Natural killer cell treated with Interleukin-12 subunit alpha and Interleukin-12 subunit beta and Interleukin-15 and Interleukin-18, amount 100 ng/mL, for 72 hours (primary cell): ENCODE measurements around the gene NDUFA8. TPM values are rescaled to one million over a fixed set of nuclear protein-coding genes. Genes with fewer than 3 reads are reported as not detected.

Experiments used
- ATAC-seq, 2 donors: fragments of 150-1000 bp; cut with Tn5 transposase in 1 of 2; sonication (Bioruptor Pico), chemical (Tn5 transposase) in 1 of 2; 2 replicates each; pipeline ENCODE4 v1.10.0; 2021
- DNase-seq: peaks from one replicate; pipeline ENCODE4 v3.0.0; 2022; ENCODE audit warnings: low spot score
- H3K27ac Mint-ChIP-seq, 2 donors: 1 replicate in 1 of 2; 2 replicates in 1 of 2; pipeline ENCODE4 v1.8.0; 2022; ENCODE audit warnings: mixed read lengths in 2 of 2, mild to moderate bottlenecking in 1 of 2, moderate library complexity in 1 of 2
- H3K27me3 Mint-ChIP-seq, 2 donors: 1 replicate in 1 of 2; 2 replicates in 1 of 2; pipeline ENCODE4 v1.8.0; 2022; ENCODE audit warnings: mixed read lengths in 2 of 2
- H3K36me3 Mint-ChIP-seq: one replicate; pipeline ENCODE4 v1.8.0; 2022; ENCODE audit warnings: mixed read lengths
- H3K4me1 Mint-ChIP-seq, 2 donors: 1 replicate in 1 of 2; 2 replicates in 1 of 2; pipeline ENCODE4 v1.8.0; 2022; ENCODE audit warnings: low read depth in 2 of 2, mixed read lengths in 2 of 2, mild to moderate bottlenecking in 1 of 2
- H3K4me3 Mint-ChIP-seq: one replicate; pipeline ENCODE4 v1.8.0; 2022; ENCODE audit warnings: mixed read lengths
- H3K9me3 Mint-ChIP-seq: 2 replicates; pipeline ENCODE4 v1.8.0; 2022; ENCODE audit warnings: mixed read lengths
- total RNA-seq, 2 donors: library from RNA; stranded (reverse); gene quantifications; one replicate each; pipeline ENCODE4 v1.2.3, GENCODE V29; 2022

The NDUFA8 gene
- total RNA-seq, 2 donors from 2014 or later, result 36.5 to 45.6 TPM

GRCh38 chr9:122140368-122141193, 19.0 kb downstream of the NDUFA8 start:
- no peaks in the 10 kb centered on the region for H3K27me3 Mint-ChIP-seq
- peaks cover 20% of the 10 kb centered on the region for H3K36me3 Mint-ChIP-seq
- peaks cover 0 to 7% of the 10 kb centered on the region in 2 donors for H3K4me1 Mint-ChIP-seq
- H3K9me3 Mint-ChIP-seq, result no peaks in the 10 kb centered on the region
- no peak overlapping the region for H3K4me3 Mint-ChIP-seq
- no peak for DNase-seq
- no peak overlapping the region for H3K27ac Mint-ChIP-seq
- no peak for ATAC-seq

GRCh38 chr9:122138560-122139268, 20.9 kb downstream of the NDUFA8 start:
- Mint-ChIP-seq H3K4me1 (no peaks in the 10 kb centered on the region), H3K9me3 (no peaks in the 10 kb centered on the region), H3K27me3 (no peaks in the 10 kb centered on the region), H3K36me3 (peaks cover 9% of the 10 kb centered on the region), H3K27ac (no peak overlapping the region), H3K4me3 (no peak overlapping the region)
- ATAC-seq (no peak), DNase-seq (no peak)

- ATAC-seq, result no peak
- H3K27ac Mint-ChIP-seq, result no peak overlapping the region
- H3K36me3 Mint-ChIP-seq, result no peaks in the 10 kb centered on the region
- peaks cover 0 to 6% of the 10 kb centered on the region in 2 donors for H3K27me3 Mint-ChIP-seq
- no peaks in the 10 kb centered on the region for H3K4me1 Mint-ChIP-seq
- DNase-seq, result no peak
- H3K9me3 Mint-ChIP-seq, result no peaks in the 10 kb centered on the region
- no peak overlapping the region for H3K4me3 Mint-ChIP-seq
These were observed 24.1 kb downstream of the NDUFA8 start for GRCh38 chr9:122135529-122135859.

GRCh38 chr9:122134822-122135528, 24.6 kb downstream of the NDUFA8 start:
- no peak for DNase-seq
- H3K4me1 Mint-ChIP-seq, result no peaks in the 10 kb centered on the region
- no peaks in the 10 kb centered on the region for H3K9me3 Mint-ChIP-seq
- peaks cover 0 to 6% of the 10 kb centered on the region in 2 donors for H3K27me3 Mint-ChIP-seq
- H3K4me3 Mint-ChIP-seq, result no peak overlapping the region
- ATAC-seq, result no peak
- no peaks in the 10 kb centered on the region for H3K36me3 Mint-ChIP-seq
- H3K27ac Mint-ChIP-seq, result no peak overlapping the region

- no peak for DNase-seq
- Mint-ChIP-seq H3K27ac (no peak overlapping the region), H3K4me3 (no peak overlapping the region), H3K27me3 (peaks cover 0 to 6% of the 10 kb centered on the region in 2 donors), H3K4me1 (no peaks in the 10 kb centered on the region), H3K36me3 (no peaks in the 10 kb centered on the region), H3K9me3 (no peaks in the 10 kb centered on the region)
- no peak for ATAC-seq
These were observed 25.5 kb downstream of the NDUFA8 start for GRCh38 chr9:122133984-122134535.

- H3K4me1 Mint-ChIP-seq, result no peaks in the 10 kb centered on the region
- DNase-seq (no peak), ATAC-seq (no peak)
- no peak overlapping the region for H3K27ac Mint-ChIP-seq
- H3K27me3 Mint-ChIP-seq, result peaks cover 0 to 6% of the 10 kb centered on the region in 2 donors
- no peaks in the 10 kb centered on the region for H3K36me3 Mint-ChIP-seq
- no peak overlapping the region for H3K4me3 Mint-ChIP-seq
- H3K9me3 Mint-ChIP-seq, result no peaks in the 10 kb centered on the region
These were observed 26.2 kb downstream of the NDUFA8 start for GRCh38 chr9:122133263-122133983.

GRCh38 chr9:122132539-122132938, 27.0 kb downstream of the NDUFA8 start:
- no peaks in the 10 kb centered on the region for H3K9me3 Mint-ChIP-seq
- no peak overlapping the region for H3K4me3 Mint-ChIP-seq
- H3K36me3 Mint-ChIP-seq, result no peaks in the 10 kb centered on the region
- DNase-seq, result no peak
- H3K27me3 Mint-ChIP-seq, result peaks cover 0 to 7% of the 10 kb centered on the region in 2 donors
- ATAC-seq, result no peak
- H3K27ac Mint-ChIP-seq, result no peak overlapping the region
- no peaks in the 10 kb centered on the region for H3K4me1 Mint-ChIP-seq

- H3K4me3 Mint-ChIP-seq, result no peak overlapping the region
These were observed 28.1 kb downstream of the NDUFA8 start for GRCh38 chr9:122131401-122132001.

GRCh38 chr9:122130837-122131236, 28.7 kb downstream of the NDUFA8 start:
- Mint-ChIP-seq H3K4me1 (peaks cover 7 to 8% of the 10 kb centered on the region in 2 donors), H3K36me3 (no peaks in the 10 kb centered on the region), H3K27ac (no peak overlapping the region), H3K4me3 (no peak overlapping the region), H3K9me3 (no peaks in the 10 kb centered on the region), H3K27me3 (peaks cover 8 to 16% of the 10 kb centered on the region in 2 donors)
- ATAC-seq (no peak), DNase-seq (no peak)

More at GRCh38 chr9:122131401-122132001, 28.1 kb downstream of the NDUFA8 start:
- Mint-ChIP-seq H3K27ac (no peak overlapping the region), H3K4me1 (peaks cover 1 to 2% of the 10 kb centered on the region in 2 donors), H3K36me3 (no peaks in the 10 kb centered on the region), H3K9me3 (no peaks in the 10 kb centered on the region), H3K27me3 (peaks cover 2 to 10% of the 10 kb centered on the region in 2 donors)
- DNase-seq (no peak), ATAC-seq (no peak)

- Mint-ChIP-seq H3K4me3 (no peak overlapping the region), H3K4me1 (peaks cover 12% of the 10 kb centered on the region in 2 donors), H3K36me3 (no peaks in the 10 kb centered on the region), H3K27ac (no peak overlapping the region), H3K27me3 (peaks cover 15 to 21% of the 10 kb centered on the region in 2 donors), H3K9me3 (no peaks in the 10 kb centered on the region)
- DNase-seq (no peak), ATAC-seq (no peak)
These were observed 29.6 kb downstream of the NDUFA8 start for GRCh38 chr9:122129969-122130368.

GRCh38 chr9:122128969-122129343, 30.6 kb downstream of the NDUFA8 start:
- H3K36me3 Mint-ChIP-seq, result no peaks in the 10 kb centered on the region
- no peak for DNase-seq
- H3K27me3 Mint-ChIP-seq, result peaks cover 16 to 30% of the 10 kb centered on the region in 2 donors
- ATAC-seq, result no peak
- H3K9me3 Mint-ChIP-seq, result no peaks in the 10 kb centered on the region
- H3K27ac Mint-ChIP-seq, result no peak overlapping the region
- H3K4me1 Mint-ChIP-seq, result peaks cover 12 to 13% of the 10 kb centered on the region in 2 donors
- no peak overlapping the region for H3K4me3 Mint-ChIP-seq

- H3K9me3 Mint-ChIP-seq, result no peaks in the 10 kb centered on the region
- H3K27ac Mint-ChIP-seq, result no peak overlapping the region
- no peak for DNase-seq
- H3K4me1 Mint-ChIP-seq, result peaks cover 12 to 13% of the 10 kb centered on the region in 2 donors
- H3K36me3 Mint-ChIP-seq, result no peaks in the 10 kb centered on the region
- H3K4me3 Mint-ChIP-seq, result no peak overlapping the region
- ATAC-seq, result peak in 1 of 2 donors; percentile 45
- peaks cover 16 to 33% of the 10 kb centered on the region in 2 donors for H3K27me3 Mint-ChIP-seq
These were observed 31.3 kb downstream of the NDUFA8 start for GRCh38 chr9:122128007-122128968.
